ENCODE measurements around the gene FAM124B. TPM values are rescaled to one million over a fixed set of nuclear protein-coding genes. Genes with fewer than 3 reads are reported as not detected.

FAM124B gene
- total and polyA plus RNA-seq, 2 donors (not counting 1 experiment from before 2014, with no cell fraction given): not detected

DNA sequence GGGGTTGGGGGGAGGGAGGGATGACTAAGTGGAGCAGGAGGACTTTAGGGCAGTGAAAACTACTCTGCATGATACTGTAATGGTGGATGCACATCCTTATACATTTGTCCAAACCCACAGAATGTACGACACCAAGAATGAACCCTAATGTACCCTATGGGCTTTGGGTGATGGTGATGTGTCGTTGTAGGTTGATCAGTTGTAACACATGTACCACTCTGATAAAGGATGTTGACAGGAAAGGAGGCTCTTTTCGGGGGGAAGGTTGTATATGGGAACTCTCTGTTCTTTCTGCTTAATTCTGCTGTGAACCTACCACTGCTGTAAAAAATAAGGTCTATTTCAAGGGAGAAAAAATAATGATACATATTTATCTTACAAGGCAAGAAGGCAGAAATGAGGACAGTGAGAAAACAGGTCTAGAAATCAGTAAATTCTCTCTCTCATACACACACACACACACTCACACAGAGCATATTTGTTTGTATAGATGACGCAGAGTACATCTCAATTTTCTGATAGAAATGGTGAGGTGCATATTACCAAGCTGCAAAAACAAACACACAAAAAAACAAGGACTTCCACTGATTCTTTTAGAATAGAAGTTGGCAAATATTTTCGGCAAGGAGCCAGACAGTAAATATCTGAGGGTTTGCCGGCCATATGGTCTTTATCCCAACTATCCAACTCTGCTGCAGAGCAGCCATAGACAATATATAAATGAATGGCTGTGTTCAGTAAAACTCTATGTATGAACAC is 20.2 kb downstream of the FAM124B start:
- Histone ChIP-seq H3K4me3 (replicated peaks in 1 of 4; ENCODE audit: control extremely low read depth in 1 of 4, insufficient read depth in 1 of 4, low read depth in 3 of 4, low read length in 4 of 4) (no peak overlapping the region), H3K36me3 (ENCODE audit: control insufficient read depth, insufficient read depth, low read length) (no peaks in the 10 kb centered on the region), H3K79me2 (ENCODE audit: control insufficient read depth, insufficient read depth, low read length) (no peaks in the 10 kb centered on the region), H3K4me1 (ENCODE audit: control insufficient read depth, extremely low read depth, insufficient read depth, low read length) (no peaks in the 10 kb centered on the region), H3K4me2 (ENCODE audit: extremely low read depth, insufficient read depth, low read length) (no peak overlapping the region), H3K27ac (ENCODE audit: insufficient read depth, low read length) (no peak overlapping the region), H3K9me3 (ENCODE audit: control insufficient read depth, insufficient read depth, low read depth, low read length) (no peaks in the 10 kb centered on the region), H3K27me3 (ENCODE audit: control insufficient read depth, insufficient read depth, low read length) (no peaks in the 10 kb centered on the region), H4K20me1 (ENCODE audit: control insufficient read depth, extremely low read depth, insufficient read depth, low read length) (no peaks in the 10 kb centered on the region), H2AFZ (ENCODE audit: low read length) (no peak overlapping the region), H3K9ac (ENCODE audit: insufficient read depth, low read length) (no peak overlapping the region)
- TF ChIP-seq EZH2 (IDR thresholded peaks at IDR 0.05; ENCODE audit: low read length, missing control alignments) (no peak), CTCF (conservative IDR thresholded peaks at IDR 0.05 in 1 of 2, IDR thresholded peaks at IDR 0.05 in 1 of 2; ENCODE audit: low read depth in 1 of 2, low read length in 2 of 2) (no peak)
- DNase-seq (ENCODE audit: low read depth in 2 of 2): peak in 1 of 2 donors; percentile 55

- no peak for TF ChIP-seq CTCF (conservative IDR thresholded peaks at IDR 0.05 in 1 of 2, IDR thresholded peaks at IDR 0.05 in 1 of 2; ENCODE audit: low read depth in 1 of 2, low read length in 2 of 2)
- TF ChIP-seq EZH2 (IDR thresholded peaks at IDR 0.05; ENCODE audit: low read length, missing control alignments): no peak
- no peak overlapping the region for H3K27ac ChIP-seq (ENCODE audit: insufficient read depth, low read length)
- no peak overlapping the region for H3K4me2 ChIP-seq (ENCODE audit: extremely low read depth, insufficient read depth, low read length)
- no peak for DNase-seq (ENCODE audit: low read depth in 2 of 2)
- no peak overlapping the region for H3K9ac ChIP-seq (ENCODE audit: insufficient read depth, low read length)
- H3K4me1 ChIP-seq (ENCODE audit: control insufficient read depth, extremely low read depth, insufficient read depth, low read length): no peaks in the 10 kb centered on the region
- no peak overlapping the region for H2AFZ ChIP-seq (ENCODE audit: low read length)
- no peaks in the 10 kb centered on the region for H4K20me1 ChIP-seq (ENCODE audit: control insufficient read depth, extremely low read depth, insufficient read depth, low read length)
- H3K9me3 ChIP-seq (ENCODE audit: control insufficient read depth, insufficient read depth, low read depth, low read length): no peaks in the 10 kb centered on the region
- no peaks in the 10 kb centered on the region for H3K36me3 ChIP-seq (ENCODE audit: control insufficient read depth, insufficient read depth, low read length)
- no peaks in the 10 kb centered on the region for H3K27me3 ChIP-seq (ENCODE audit: control insufficient read depth, insufficient read depth, low read length)
- no peaks in the 10 kb centered on the region for H3K79me2 ChIP-seq (ENCODE audit: control insufficient read depth, insufficient read depth, low read length)
- H3K4me3 ChIP-seq (replicated peaks in 1 of 4; ENCODE audit: control extremely low read depth in 1 of 4, insufficient read depth in 1 of 4, low read depth in 3 of 4, low read length in 4 of 4): no peak overlapping the region
Observed at GRCh38 chr2:224379986-224380385, 21.9 kb downstream of the FAM124B start.

DNA sequence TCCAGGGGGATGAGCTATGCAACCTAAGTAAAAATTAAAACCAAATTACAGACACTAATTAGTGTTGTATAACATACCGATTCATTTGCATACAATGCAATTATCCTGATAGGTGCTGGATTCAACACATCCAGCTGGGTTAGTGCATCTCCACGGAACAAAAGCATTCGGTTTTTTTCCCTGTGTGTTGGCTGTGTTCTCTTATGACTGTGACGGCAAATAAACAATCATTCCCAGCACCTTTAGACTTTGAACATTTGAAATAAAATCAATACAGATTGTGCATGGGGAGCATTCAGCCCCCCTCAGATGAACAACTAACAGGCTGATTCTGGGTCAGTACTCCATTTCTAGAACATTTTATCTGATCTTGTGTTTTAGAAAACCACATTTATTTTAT is 22.7 kb downstream of the FAM124B start:
- no peak overlapping the region for H3K4me3 ChIP-seq (replicated peaks in 1 of 4; ENCODE audit: control extremely low read depth in 1 of 4, insufficient read depth in 1 of 4, low read depth in 3 of 4, low read length in 4 of 4)
- TF ChIP-seq CTCF (conservative IDR thresholded peaks at IDR 0.05 in 1 of 2, IDR thresholded peaks at IDR 0.05 in 1 of 2; ENCODE audit: low read depth in 1 of 2, low read length in 2 of 2) (no peak), EZH2 (IDR thresholded peaks at IDR 0.05; ENCODE audit: low read length, missing control alignments) (no peak)
- no peak for DNase-seq (ENCODE audit: low read depth in 2 of 2)
- H3K27ac ChIP-seq (ENCODE audit: insufficient read depth, low read length): no peak overlapping the region
- no peaks in the 10 kb centered on the region for H3K36me3 ChIP-seq (ENCODE audit: control insufficient read depth, insufficient read depth, low read length)
- H3K79me2 ChIP-seq (ENCODE audit: control insufficient read depth, insufficient read depth, low read length): no peaks in the 10 kb centered on the region
- no peaks in the 10 kb centered on the region for H3K27me3 ChIP-seq (ENCODE audit: control insufficient read depth, insufficient read depth, low read length)
- H3K4me1 ChIP-seq (ENCODE audit: control insufficient read depth, extremely low read depth, insufficient read depth, low read length): no peaks in the 10 kb centered on the region
- H3K9ac ChIP-seq (ENCODE audit: insufficient read depth, low read length): no peak overlapping the region
- no peak overlapping the region for H2AFZ ChIP-seq (ENCODE audit: low read length)
- H3K9me3 ChIP-seq (ENCODE audit: control insufficient read depth, insufficient read depth, low read depth, low read length): no peaks in the 10 kb centered on the region
- H4K20me1 ChIP-seq (ENCODE audit: control insufficient read depth, extremely low read depth, insufficient read depth, low read length): no peaks in the 10 kb centered on the region
- H3K4me2 ChIP-seq (ENCODE audit: extremely low read depth, insufficient read depth, low read length): no peak overlapping the region

Measured in fibroblast of lung (primary cell).